Neutrophil (primary cell): ENCODE results near the gene MCF2L.

Source experiments
- H3K27ac ChIP-seq: fragments of 200-600 bp; sonication (generic); 2 replicates; pipeline ENCODE4 v1.5.1; 2016; ENCODE audit warnings: mild to moderate bottlenecking, moderate library complexity
- H3K27me3 ChIP-seq: fragments of 200-600 bp; sonication (generic); 2 replicates; pipeline ENCODE4 v1.6.0; 2016; ENCODE audit warnings: mild to moderate bottlenecking
- H3K36me3 ChIP-seq: fragments of 200-600 bp; sonication (generic); 2 replicates; pipeline ENCODE4 v1.5.1; 2017
- H3K4me1 ChIP-seq, 2 experiments: fragments of 200-600 bp in 1 of 2; sonication (generic) in 1 of 2; 1 replicate in 1 of 2; 2 replicates in 1 of 2; pipeline versions ENCODE4 v1.5.1 to v1.6.1; 2013 to 2016; ENCODE audit warnings: low read depth in 1 of 2, low read length in 1 of 2, mild to moderate bottlenecking in 1 of 2, moderate library complexity in 1 of 2; ENCODE audit not compliant: control insufficient read depth in 1 of 2, insufficient read depth in 1 of 2
- H3K4me3 ChIP-seq, 2 experiments: fragments of 200-600 bp in 1 of 2; sonication (generic) in 1 of 2; 1 replicate in 1 of 2; 2 replicates in 1 of 2; pipeline ENCODE4 v1.5.1; 2013 to 2016; ENCODE audit warnings: low read depth in 1 of 2, low read length in 1 of 2, mild to moderate bottlenecking in 1 of 2, moderate library complexity in 1 of 2
- H3K9me3 ChIP-seq: fragments of 200-600 bp; sonication (generic); 2 replicates; pipeline ENCODE4 v1.5.1; 2016
- TF ChIP-seq, protein P1 (sequence below): fragments of 200-600 bp; sonication (generic); IDR thresholded peaks from 2 replicates; pipeline ENCODE4 v1.5.1; 2016; ENCODE audit warnings: antibody characterized with exemption

Gene MCF2L

DNA sequence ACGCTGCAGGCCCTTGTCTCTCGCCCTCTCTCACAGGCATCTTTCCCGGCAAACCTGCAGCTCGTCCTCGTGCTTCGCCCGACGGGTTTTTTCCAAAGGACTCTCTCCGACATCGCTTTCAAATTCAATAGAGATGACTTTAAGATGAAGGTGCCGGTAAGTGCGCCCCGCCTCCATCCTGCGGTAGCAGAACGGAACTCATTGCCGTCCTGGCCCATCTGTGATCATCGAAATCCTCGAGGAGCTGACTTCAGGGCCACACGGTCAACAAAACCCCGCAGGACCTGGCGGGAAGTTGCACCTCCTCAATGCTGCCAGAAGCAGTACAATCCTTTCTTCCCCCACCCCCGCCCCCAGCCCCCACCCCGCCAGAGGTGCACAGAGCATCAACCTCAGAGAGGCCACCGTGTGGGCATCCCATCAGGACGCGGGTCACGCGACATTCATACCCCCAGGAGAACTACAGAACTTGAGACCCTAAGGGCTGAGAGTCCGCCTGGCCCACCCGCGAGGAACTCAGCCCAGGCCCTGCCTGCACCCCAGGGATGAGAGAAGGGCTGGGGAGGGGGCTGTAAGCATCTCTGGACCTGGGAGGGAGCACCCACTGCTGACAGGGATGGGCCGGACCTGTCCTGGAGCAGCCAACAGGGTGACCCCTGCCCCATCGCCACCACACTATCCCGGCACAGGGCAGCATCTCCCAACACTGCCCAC lies 91.7 kb downstream of the MCF2L start:
- H3K4me1 ChIP-seq = no peaks in the 10 kb centered on the region
- TF ChIP-seq, protein P1, sequence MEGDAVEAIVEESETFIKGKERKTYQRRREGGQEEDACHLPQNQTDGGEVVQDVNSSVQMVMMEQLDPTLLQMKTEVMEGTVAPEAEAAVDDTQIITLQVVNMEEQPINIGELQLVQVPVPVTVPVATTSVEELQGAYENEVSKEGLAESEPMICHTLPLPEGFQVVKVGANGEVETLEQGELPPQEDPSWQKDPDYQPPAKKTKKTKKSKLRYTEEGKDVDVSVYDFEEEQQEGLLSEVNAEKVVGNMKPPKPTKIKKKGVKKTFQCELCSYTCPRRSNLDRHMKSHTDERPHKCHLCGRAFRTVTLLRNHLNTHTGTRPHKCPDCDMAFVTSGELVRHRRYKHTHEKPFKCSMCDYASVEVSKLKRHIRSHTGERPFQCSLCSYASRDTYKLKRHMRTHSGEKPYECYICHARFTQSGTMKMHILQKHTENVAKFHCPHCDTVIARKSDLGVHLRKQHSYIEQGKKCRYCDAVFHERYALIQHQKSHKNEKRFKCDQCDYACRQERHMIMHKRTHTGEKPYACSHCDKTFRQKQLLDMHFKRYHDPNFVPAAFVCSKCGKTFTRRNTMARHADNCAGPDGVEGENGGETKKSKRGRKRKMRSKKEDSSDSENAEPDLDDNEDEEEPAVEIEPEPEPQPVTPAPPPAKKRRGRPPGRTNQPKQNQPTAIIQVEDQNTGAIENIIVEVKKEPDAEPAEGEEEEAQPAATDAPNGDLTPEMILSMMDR = no peak
- H3K27me3 ChIP-seq = no peaks in the 10 kb centered on the region
- H3K4me3 ChIP-seq = no peak overlapping the region
- H3K27ac ChIP-seq = no peak overlapping the region
- no peaks in the 10 kb centered on the region for H3K36me3 ChIP-seq
- no peaks in the 10 kb centered on the region for H3K9me3 ChIP-seq

DNA sequence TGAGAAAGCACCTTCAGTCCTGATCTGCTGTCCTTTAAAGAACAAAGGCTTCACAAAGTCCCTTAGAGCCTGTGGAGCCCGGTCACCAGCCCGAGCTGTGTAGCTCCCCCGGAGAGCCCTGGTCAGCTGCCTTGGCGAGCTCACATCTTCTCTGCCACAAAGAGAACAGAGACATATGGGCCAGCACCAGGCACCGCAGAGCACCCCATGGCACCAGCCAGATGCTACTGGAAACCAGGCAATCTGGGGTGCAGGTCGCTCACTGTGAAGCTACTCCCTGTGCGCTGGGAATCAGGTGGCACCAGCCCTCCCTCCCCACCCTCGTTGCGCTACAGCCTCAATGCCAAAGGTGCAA lies 92.2 kb downstream of the MCF2L start:
- no peak overlapping the region for H3K27ac ChIP-seq
- no peaks in the 10 kb centered on the region for H3K4me1 ChIP-seq
- no peak overlapping the region for H3K4me3 ChIP-seq
- TF ChIP-seq, protein P1 = no peak
- H3K36me3 ChIP-seq = no peaks in the 10 kb centered on the region
- no peaks in the 10 kb centered on the region for H3K27me3 ChIP-seq
- H3K9me3 ChIP-seq = no peaks in the 10 kb centered on the region

DNA sequence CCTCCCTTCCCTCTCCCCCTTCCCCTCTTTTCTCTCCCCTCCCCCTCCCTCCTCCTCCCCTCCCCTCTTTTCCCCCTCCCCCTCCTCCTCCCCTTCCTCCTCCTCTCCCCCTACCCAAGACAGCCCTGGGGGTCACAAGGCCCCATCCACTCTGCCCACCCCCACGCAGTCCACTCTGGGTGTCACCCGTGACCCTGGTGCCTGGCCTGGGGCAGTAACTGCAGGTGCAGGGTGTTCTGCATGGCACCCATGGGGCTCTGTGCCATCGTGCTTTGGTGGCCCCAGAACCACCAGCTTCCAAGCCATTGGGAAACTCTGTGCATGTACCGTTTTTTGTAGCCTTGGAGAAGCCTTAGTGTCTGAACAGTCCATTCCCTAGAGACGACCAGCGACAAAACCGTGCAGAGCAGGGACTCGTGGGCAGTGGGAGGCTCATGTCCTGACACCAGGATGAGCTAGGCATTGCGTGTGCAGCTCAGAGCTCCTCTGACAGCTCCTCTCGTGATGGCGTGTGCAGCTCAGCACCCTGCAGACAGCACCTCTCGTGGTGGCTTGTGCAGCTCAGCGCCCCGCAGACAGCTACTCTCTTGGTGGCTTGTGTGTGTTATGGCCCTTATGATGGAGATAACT lies 92.9 kb downstream of the MCF2L start:
- no peak overlapping the region for H3K27ac ChIP-seq
- no peaks in the 10 kb centered on the region for H3K27me3 ChIP-seq
- no peaks in the 10 kb centered on the region for H3K36me3 ChIP-seq
- H3K9me3 ChIP-seq = no peaks in the 10 kb centered on the region
- TF ChIP-seq, protein P1 = no peak
- H3K4me1 ChIP-seq = no peaks in the 10 kb centered on the region
- no peak overlapping the region for H3K4me3 ChIP-seq

DNA sequence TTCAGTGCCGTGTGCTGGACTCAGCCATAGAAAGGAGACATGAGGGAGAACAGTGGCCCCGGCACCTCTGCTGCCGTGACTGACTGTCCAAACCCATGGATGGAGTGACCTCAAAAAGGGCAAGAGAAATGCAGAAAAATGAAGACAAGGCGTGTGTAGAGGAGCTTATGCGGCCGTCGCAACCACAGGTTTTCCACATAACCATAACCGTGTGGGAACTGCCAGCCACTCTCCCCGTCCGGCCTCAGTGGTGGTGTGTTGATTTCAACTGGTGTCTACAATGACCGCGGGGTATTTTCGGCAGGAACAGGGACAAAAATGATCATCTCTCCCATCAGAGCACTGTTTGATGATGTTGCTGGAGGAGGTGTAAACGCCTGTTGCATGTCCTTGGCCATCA lies 93.7 kb downstream of the MCF2L start:
- no peaks in the 10 kb centered on the region for H3K36me3 ChIP-seq
- H3K4me3 ChIP-seq = no peak overlapping the region
- no peaks in the 10 kb centered on the region for H3K4me1 ChIP-seq
- no peak overlapping the region for H3K27ac ChIP-seq
- TF ChIP-seq, protein P1 = no peak
- no peaks in the 10 kb centered on the region for H3K27me3 ChIP-seq
- H3K9me3 ChIP-seq = no peaks in the 10 kb centered on the region

DNA sequence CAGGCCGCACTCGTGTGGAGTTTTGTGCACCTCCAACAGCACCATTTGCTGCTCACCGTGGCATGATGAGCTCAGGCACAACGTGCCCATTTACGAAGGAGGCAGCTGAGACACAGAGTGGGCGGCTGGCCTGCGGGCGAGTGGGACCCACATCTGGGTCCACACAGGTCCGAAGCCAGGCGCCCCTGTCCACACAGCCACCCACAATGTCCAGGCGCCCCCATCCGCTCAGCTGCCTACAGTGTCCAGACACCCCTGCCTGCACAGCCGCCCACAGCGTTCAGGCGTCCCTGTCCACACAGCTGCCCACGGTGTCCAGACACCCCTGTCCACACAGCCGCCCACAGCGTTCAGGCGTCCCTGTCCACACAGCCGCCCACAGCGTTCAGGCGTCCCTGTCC lies 94.1 kb downstream of the MCF2L start:
- Histone ChIP-seq H3K27ac (no peak overlapping the region), H3K27me3 (no peaks in the 10 kb centered on the region), H3K4me3 (no peak overlapping the region), H3K36me3 (no peaks in the 10 kb centered on the region), H3K4me1 (no peaks in the 10 kb centered on the region), H3K9me3 (no peaks in the 10 kb centered on the region)
- TF ChIP-seq, protein P1 = no peak
